Gastroesophageal sphincter (tissue), 3 donors: ENCODE data around the gene SHC2.
"Not testable (repeated sequence)": the region's sequence is repeated elsewhere in the genome, so short reads cannot be mapped to it uniquely, and the experiment has no call there.

ENCODE experiments used
- EP300 ChIP-seq: sonication (generic); formaldehyde crosslinking; IDR thresholded peaks from one replicate; pipeline ENCODE4 v1.6.1; 2017; ENCODE audit warnings: antibody characterized with exemption, mild to moderate bottlenecking
- POLR2A ChIP-seq, 2 donors: fragments of 450-650 bp; IDR thresholded peaks; one replicate each; pipeline ENCODE4 v1.6.1; 2017; ENCODE audit warnings: antibody characterized with exemption in 2 of 2, mild to moderate bottlenecking in 2 of 2, moderate library complexity in 1 of 2
- POLR2AphosphoS5 ChIP-seq: sonication (generic); formaldehyde crosslinking; IDR thresholded peaks from one replicate; pipeline ENCODE4 v1.6.1; 2017; ENCODE audit warnings: antibody characterized with exemption
- TF ChIP-seq, protein P1 (sequence below), 4 experiments: fragments of 200-600 bp in 2 of 4; fragments of 450-650 bp in 2 of 4; sonication (generic) in 1 of 4; IDR thresholded peaks; one replicate each; pipeline ENCODE4 v1.5.1; 2017 to 2019; ENCODE audit warnings: antibody characterized with exemption in 4 of 4, mild to moderate bottlenecking in 2 of 4, moderate library complexity in 2 of 4

DNA sequence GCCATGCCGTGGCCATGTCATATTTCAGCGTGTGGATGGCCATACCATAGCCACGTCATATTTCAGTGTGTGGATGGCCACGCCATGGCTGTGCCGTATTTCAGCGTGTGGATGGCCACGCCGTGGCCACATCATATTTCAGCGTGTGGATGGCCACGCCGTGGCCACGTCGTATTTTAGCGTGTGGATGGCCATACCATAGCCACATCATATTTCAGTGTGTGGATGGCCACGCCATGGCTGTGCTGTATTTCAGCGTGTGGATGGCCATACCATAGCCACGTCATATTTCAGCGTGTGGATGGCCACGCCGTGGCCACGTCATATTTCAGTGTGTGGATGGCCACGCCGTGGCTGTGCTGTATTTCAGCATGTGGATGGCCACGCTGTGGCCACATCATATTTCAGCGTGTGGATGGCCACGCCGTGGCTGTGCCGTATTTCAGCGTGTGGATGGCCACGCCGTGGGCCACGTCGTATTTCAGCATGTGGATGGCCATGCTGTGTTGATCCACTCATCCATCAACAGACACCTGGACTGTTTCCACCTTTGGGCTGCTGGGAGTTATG is 9.8 kb downstream of the SHC2 start:
- TF ChIP-seq, protein P1, sequence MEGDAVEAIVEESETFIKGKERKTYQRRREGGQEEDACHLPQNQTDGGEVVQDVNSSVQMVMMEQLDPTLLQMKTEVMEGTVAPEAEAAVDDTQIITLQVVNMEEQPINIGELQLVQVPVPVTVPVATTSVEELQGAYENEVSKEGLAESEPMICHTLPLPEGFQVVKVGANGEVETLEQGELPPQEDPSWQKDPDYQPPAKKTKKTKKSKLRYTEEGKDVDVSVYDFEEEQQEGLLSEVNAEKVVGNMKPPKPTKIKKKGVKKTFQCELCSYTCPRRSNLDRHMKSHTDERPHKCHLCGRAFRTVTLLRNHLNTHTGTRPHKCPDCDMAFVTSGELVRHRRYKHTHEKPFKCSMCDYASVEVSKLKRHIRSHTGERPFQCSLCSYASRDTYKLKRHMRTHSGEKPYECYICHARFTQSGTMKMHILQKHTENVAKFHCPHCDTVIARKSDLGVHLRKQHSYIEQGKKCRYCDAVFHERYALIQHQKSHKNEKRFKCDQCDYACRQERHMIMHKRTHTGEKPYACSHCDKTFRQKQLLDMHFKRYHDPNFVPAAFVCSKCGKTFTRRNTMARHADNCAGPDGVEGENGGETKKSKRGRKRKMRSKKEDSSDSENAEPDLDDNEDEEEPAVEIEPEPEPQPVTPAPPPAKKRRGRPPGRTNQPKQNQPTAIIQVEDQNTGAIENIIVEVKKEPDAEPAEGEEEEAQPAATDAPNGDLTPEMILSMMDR (IDR thresholded peaks at IDR 0.05): not testable (repeated sequence)
- TF ChIP-seq POLR2A (IDR thresholded peaks at IDR 0.05); EP300; POLR2AphosphoS5: not testable (repeated sequence)
